ENCODE measurements around the gene HRG.

DNA sequence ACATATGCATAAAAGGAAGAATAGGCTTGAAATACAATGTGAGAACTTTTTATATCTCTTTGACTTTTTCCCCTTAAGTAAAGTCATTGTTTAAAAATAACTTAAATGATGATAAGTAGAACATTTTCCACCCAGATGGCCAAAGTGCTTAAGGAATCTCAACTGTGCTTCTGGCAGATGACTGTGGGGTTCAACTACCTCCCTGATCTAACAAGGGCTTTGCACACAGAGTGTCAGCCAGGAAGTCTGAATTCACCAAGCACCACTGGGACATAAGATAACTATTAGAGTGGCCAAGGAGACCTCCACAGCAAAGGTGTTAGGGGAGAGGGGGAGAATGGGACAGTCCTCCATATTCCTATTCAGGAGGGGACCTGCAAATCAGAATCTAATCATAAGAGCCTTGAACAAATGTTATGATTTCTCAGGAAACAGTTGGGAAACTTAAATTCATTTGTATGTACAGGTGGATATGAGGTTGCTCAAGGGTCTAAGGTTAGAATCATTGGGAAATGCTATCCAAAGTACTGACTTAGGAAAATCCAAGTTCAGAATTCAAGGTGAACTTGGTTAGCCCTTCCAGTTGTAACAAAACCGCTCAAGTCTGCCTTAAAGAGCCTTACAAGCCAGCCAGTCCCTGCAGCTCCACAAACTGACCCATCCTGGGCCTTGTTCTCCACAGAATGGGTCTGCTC, 25.9 kb upstream of the HRG start, which contains the start of gene FETUB:
- no peak for TF ChIP-seq CTCF (IDR thresholded peaks at IDR 0.05)
- TF ChIP-seq POLR2AphosphoS5 (IDR thresholded peaks at IDR 0.05) = no peak
- no peak for TF ChIP-seq POLR2A (IDR thresholded peaks at IDR 0.05)

Measured in upper lobe of left lung (tissue), 4 donors.